ENCODE results near the gene STARD5. TPM values are rescaled to one million over a fixed set of nuclear protein-coding genes. Genes with fewer than 3 reads are reported as not detected.
A peak's percentile ranks its signal among the peaks of the same experiment; 100 is the strongest.

The STARD5 gene
- total RNA-seq, 4 donors from 2014 or later, result 1.3 to 6.7 (median 4.1) TPM

DNA sequence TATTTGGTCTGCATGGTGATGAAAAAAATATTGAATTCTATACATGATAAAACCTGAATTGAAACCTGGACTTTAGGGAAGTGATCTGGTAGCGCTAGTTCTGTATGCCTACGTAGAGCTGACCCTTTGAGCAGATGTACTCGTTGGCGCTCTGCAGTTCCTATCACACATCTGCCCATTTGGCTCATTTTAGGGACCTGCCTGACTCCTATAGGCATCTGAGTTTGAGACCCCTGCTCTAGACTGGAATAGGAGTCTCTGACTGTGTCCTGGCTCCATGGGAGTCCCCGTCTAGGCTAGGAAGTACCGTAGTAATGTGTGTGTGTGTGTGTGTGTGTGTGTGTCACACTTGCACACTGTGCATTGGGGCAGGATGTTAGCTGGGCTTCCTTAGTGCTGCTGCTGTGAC lies 21.2 kb downstream of the STARD5 start:
- Histone ChIP-seq H3K4me3 (no peak overlapping the region), H3K36me3 (peaks cover 0 to 79% of the 10 kb centered on the region in 2 donors), H3K4me1 (peaks cover 0 to 8% (median 0%) of the 10 kb centered on the region in 3 donors), H3K27ac (peak overlapping the region in 1 of 4 donors; percentile 51), H3K9me3 (no peaks in the 10 kb centered on the region), H3K27me3 (no peaks in the 10 kb centered on the region)
- 63 to 80% methylated on average over 3 of the region's 6 CpGs for WGBS, 2 donors (ENCODE audit: low coverage in 1 of 2)
- no peak for ATAC-seq
- TF ChIP-seq POLR2AphosphoS5 (IDR thresholded peaks at IDR 0.05) (no peak), EP300 (IDR thresholded peaks at IDR 0.05) (no peak), POLR2A (IDR thresholded peaks at IDR 0.05) (no peak), CTCF (IDR thresholded peaks at IDR 0.05) (no peak)

GRCh38 chr15:81301815-81302399 lies 22.0 kb downstream of the STARD5 start:
- H3K36me3 ChIP-seq, result peaks cover 0 to 71% of the 10 kb centered on the region in 2 donors
- TF ChIP-seq EP300 (IDR thresholded peaks at IDR 0.05) (no peak), POLR2AphosphoS5 (IDR thresholded peaks at IDR 0.05) (no peak), CTCF (IDR thresholded peaks at IDR 0.05) (no peak), POLR2A (IDR thresholded peaks at IDR 0.05) (no peak)
- no peaks in the 10 kb centered on the region for H3K9me3 ChIP-seq
- 60 to 75% methylated on average over 1 to 2 of the region's 5 CpGs for WGBS, 2 donors (ENCODE audit: low coverage in 1 of 2)
- peak overlapping the region in 2 of 4 donors; percentile 34 to 35 for H3K27ac ChIP-seq
- H3K4me1 ChIP-seq, result peaks cover 0 to 8% (median under 1%) of the 10 kb centered on the region in 3 donors
- ATAC-seq, result peak; percentile 52
- no peaks in the 10 kb centered on the region for H3K27me3 ChIP-seq
- no peak overlapping the region for H3K4me3 ChIP-seq

DNA sequence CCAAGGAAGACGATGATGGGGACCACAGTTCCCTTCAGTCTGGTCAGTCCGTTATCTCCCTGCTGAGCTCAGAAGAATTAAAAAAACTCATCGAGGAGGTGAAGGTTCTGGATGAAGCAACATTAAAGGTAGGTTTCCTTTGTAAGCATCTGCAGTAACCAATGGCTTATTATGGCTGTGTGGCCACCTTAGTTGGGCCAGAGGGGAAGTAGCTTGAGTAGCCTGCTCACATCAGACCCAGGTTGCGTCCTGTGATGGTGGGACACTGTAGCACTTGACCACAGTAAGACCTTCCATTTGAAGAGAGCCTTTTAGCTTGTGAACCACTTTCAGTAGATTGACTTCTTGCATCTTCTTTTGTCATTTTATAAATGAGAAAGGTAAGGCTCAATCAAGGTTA lies 22.6 kb downstream of the STARD5 start:
- 84 to 97% methylated on average over 4 of the region's 4 CpGs for WGBS, 2 donors (ENCODE audit: low coverage in 1 of 2)
- no peak overlapping the region for H3K27ac ChIP-seq
- peaks cover 0 to 10% (median 3%) of the 10 kb centered on the region in 3 donors for H3K4me1 ChIP-seq
- no peaks in the 10 kb centered on the region for H3K27me3 ChIP-seq
- H3K36me3 ChIP-seq, result peaks cover 0 to 67% of the 10 kb centered on the region in 2 donors
- H3K9me3 ChIP-seq, result no peaks in the 10 kb centered on the region
- TF ChIP-seq POLR2AphosphoS5 (IDR thresholded peaks at IDR 0.05) (no peak), EP300 (IDR thresholded peaks at IDR 0.05) (no peak), POLR2A (IDR thresholded peaks at IDR 0.05) (no peak), CTCF (IDR thresholded peaks at IDR 0.05) (no peak)
- no peak overlapping the region for H3K4me3 ChIP-seq
- ATAC-seq, result no peak

- Histone ChIP-seq H3K4me3 (peak overlapping the region in 1 of 2 donors; percentile 19), H3K9me3 (no peaks in the 10 kb centered on the region), H3K4me1 (peaks cover 0 to 23% (median 3%) of the 10 kb centered on the region in 3 donors), H3K27ac (peak overlapping the region in 1 of 4 donors; percentile 29), H3K36me3 (peaks cover 0 to 53% of the 10 kb centered on the region in 2 donors), H3K27me3 (no peaks in the 10 kb centered on the region)
- no peak for ATAC-seq
- WGBS, 2 donors (ENCODE audit: low coverage in 1 of 2), result 86% methylated on average over 1 of the region's 14 CpGs; no CpG with 5 or more reads in 1 of the 2 donors
- TF ChIP-seq EP300 (IDR thresholded peaks at IDR 0.05), result no peak
- no peak for TF ChIP-seq CTCF (IDR thresholded peaks at IDR 0.05)
- TF ChIP-seq POLR2AphosphoS5 (IDR thresholded peaks at IDR 0.05), result no peak
- TF ChIP-seq POLR2A (IDR thresholded peaks at IDR 0.05), result no peak
Measured at GRCh38 chr15:81299630-81300273, 24.2 kb downstream of the STARD5 start.
